HG02938 (cell line): ENCODE measurements around the gene SOX10.

ENCODE experiments used
- ATAC-seq: cut with Tn5 transposase; IDR thresholded peaks from one replicate; pipeline ENCODE4 v1.9.1; 2021; ENCODE audit warnings: mild to moderate bottlenecking, moderate library complexity; ENCODE audit not compliant: unreplicated experiment

SOX10 gene

GRCh38 chr22:38016182-38017151 lies 32.1 kb upstream of the SOX10 start:
- no peak for ATAC-seq

DNA sequence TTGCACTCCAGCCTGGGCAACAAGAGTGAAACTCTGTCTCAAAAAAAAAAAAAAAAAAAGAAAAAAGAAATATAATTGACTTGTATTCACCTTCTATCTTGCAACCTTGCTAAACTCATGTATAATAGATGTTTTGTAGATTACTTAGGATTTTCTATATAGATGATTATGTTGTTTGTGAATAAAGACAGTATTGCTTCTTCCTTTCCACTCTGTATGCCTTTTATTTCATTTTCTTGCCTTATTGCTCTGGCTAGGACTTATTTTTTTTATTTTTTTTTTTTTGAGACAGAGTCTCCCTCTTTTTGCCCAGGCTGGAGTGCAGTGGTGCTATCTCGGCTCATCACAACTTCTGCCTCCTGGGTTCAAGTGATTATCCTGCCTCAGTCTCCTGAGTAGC lies 29.7 kb upstream of the SOX10 start:
- no peak for ATAC-seq

DNA sequence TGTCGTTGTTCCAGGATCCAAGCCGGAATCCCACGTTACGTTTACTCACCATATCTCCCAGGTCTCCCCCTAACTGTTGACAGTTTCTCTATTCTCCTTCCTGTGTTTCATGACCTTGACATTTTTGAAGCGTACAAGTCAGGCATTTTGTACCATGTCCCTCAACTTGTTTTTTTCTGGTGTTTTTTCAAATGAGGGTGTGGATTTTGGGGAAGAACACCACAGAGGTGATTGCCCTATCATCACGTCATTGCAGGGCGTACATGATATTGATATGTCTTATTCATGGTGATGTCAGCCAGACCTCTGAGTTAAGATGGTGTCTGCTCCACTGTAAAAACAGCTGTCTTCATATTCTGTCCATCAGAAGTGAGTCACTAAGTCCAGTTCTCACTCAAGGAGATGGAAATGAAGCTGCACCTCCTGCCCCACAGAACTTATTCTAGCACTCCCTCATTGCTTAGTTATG lies 28.3 kb upstream of the SOX10 start:
- ATAC-seq, result no peak

- no peak for ATAC-seq
Observed at GRCh38 chr22:38009000-38009806, 24.8 kb upstream of the SOX10 start.

GRCh38 chr22:38007330-38007902 lies 23.1 kb upstream of the SOX10 start:
- ATAC-seq, result no peak

DNA sequence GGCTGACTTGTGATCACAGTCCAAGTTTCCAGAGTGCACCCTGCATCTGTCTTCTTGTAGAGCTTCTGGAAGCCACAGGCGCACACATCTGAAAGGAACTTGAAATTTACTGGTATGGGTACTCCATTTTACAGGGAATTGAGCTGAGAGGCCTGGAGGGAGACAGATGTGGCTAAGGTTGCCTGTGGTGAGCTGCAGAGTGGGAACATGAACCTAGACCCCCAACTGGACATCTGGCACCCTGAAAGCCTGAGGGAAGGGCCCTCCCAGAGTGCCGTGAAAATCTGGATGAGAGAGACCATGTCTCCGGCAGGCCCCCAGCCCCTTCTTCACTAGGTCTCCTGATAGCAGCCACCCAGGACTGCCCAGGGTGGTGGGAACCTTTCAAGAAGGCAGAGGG lies 22.6 kb upstream of the SOX10 start:
- ATAC-seq, result no peak

DNA sequence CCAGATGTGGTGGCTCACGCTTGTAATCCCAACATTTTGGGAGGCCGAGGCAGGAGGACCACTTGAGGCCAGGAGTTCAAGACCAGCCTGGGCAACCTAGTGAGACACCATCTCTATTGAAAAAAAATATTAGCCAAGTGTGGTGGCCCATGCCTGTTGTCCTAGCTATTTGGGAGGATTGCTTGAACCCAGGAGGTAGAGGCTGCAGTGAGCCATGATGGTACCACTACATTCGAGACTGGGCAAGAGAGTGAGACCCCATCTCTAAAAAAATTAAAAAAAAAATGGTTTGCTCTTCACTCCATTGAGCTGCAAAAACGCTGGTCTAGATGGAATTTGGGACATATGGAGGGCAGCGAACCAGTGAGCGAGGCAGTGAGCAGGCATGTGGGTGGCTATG lies 21.6 kb upstream of the SOX10 start:
- no peak for ATAC-seq

DNA sequence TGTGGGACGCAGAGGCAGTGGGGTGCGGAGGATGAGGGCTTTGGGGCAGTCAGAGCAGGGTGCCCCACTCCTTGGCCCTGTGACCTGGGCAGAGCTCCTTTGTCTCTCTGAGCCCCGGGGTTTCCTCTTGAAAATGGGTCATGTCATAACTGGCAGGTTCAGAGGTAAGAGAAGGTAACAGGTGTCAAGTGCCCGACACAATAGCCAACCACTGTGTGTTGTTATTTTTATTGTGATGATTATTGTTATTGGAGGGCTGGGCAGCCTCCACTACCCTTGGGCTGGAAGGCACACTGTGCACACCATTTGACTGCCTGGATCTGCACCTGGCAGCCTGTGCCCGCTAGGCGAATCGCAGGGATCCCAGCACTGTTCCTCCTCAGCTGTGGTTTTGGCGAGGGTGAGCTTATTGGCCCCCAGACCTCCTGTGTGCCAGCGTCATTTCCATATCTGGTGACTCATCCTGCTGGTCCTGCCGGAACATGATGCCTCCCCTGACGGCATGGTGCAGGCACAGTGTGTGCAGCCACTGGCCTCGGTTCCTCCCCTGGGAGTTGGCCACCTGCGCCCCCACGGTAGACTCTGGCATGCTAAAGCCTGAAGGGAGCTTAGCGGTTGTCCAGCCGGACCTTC lies 15.4 kb upstream of the SOX10 start:
- ATAC-seq, result no peak

DNA sequence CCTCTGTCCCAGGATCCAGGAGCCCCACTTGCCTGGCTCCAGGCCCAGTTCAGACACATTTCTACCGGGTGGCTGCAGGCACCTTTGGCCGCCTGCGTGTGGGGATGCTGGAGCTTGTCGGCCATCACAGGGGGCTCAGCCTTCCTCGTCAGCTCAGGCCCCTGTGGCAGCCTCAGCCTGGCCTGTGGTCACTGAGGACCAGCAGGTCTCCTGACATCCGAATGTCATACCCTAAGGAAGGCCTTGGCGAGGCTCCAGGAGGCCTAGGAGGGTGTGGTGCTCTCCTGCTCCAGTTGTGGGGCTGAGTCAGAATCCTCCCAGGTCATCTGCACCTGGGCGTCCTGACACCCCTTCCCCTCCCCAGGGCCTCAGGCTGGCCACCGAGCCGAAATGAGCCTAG lies 14.9 kb upstream of the SOX10 start:
- no peak for ATAC-seq

DNA sequence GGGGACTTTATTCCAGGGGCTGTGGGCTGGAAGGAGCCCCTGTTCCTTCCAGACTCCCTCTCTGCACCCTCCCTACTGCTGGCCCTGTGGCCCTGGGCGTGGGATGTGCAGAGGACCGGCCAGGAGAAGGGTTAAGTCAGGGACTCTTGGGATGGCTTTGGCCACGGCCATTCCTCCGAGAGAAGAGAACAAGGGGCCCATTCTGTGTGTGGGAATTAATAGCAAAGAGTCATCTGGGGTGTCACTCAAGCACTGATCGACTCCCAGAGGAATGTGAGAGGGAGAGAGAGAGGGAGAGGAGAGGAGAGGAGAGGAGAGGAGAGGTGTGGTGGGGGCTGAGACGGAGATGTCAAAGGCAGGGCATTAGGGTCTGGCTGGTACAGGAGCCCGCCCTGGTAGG lies 14.2 kb upstream of the SOX10 start:
- no peak for ATAC-seq

DNA sequence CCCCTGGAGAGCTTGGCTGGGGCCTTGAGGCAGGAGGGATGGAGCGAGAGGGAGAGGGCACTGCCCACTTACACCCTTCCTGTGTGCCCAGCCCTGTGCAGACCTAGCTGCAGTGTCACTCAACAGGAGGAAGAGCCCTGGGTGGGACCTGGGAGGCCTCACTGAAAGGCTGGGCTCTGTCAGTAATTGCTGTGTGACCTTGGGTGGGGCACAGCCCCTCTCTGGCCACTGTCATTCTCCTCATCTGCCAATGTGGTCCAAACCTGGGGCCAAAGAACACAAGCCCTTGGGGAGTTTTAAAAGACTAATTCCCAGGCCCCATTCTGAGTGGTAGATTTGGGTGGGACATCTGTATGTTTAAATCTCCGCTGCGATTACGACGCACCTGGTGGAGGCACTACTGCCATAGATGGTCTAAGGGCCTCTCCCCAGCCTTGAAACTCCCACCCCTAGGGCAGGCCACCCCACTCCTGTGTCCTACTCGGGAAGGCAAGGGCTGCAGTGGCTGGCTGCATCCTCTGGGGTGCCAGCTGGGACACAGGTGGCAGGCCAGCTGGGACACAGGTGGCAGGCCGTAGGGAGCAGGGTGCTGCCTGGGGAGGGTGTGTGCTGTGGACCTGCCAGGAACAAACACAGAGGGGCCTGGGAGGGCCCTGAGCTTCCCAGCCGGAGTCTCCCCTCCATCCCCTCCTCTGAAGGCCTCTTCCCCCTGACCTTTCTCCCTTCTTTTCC lies 12.3 kb upstream of the SOX10 start:
- ATAC-seq, result no peak

DNA sequence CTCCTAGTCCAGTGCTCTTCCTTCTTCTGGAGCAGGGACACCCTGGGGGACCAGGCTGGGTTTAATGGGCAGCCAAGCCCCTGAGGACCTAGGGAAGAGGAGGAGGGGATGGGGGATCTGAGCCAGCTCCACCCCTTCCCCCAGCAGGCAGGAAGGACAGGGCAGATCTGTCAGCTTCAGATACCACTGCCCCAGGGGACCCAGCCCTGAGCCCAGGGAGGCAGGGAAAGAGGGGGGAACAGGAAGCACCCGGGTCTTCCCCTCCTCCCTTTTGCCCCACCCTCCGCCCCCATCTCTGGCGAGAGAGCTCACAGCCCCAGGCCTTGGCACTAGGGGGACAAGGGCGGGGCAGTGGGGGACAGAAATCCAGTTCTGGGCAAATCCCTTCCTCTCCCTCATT lies 11.7 kb upstream of the SOX10 start:
- no peak for ATAC-seq

DNA sequence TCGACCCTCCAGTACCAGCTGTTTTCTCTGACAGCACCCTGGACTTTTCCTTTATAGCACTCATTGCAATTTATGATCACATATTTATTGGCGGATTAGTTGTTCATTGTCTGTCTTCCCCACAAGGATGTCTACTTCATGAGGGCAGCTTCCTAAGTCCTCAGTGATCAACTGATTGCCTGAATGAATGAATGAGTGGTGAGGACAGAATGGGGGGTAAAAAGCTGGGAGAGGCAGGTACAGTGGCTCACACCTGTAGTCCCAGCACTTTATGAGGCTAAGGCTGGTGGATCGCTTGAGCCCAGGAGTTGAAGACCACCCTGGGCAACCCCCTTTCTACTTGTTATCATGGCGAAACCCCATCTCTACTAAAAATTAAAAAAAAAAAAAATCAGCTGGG lies 11.1 kb upstream of the SOX10 start:
- no peak for ATAC-seq

- no peak for ATAC-seq
Observed at GRCh38 chr22:37994982-37995381, 10.6 kb upstream of the SOX10 start.

- no peak for ATAC-seq
Observed at GRCh38 chr22:37994049-37994448, 9.7 kb upstream of the SOX10 start.

GRCh38 chr22:37991731-37992442 lies 7.5 kb upstream of the SOX10 start:
- ATAC-seq, result no peak

- no peak for ATAC-seq
Observed at GRCh38 chr22:37990862-37991261, 6.5 kb upstream of the SOX10 start.

- ATAC-seq, result no peak
Observed at GRCh38 chr22:37990301-37990700, 5.9 kb upstream of the SOX10 start.

GRCh38 chr22:37989146-37990045 lies 5.0 kb upstream of the SOX10 start:
- ATAC-seq, result no peak
